Left lung (tissue), 10 donors: ENCODE data around the gene FBXO4. TPM values are rescaled to one million over a fixed set of nuclear protein-coding genes. Genes with fewer than 3 reads are reported as not detected.
"Not testable (repeated sequence)": the region's sequence is repeated elsewhere in the genome, so short reads cannot be mapped to it uniquely, and the experiment has no call there.

ENCODE experiments used
- ATAC-seq: fragments of 200-7000 bp; cut with Tn5 transposase; one replicate; pipeline ENCODE4 v1.9.1; 2020; ENCODE audit warnings: moderate library complexity
- DNase-seq, 4 donors: peaks; one replicate each; pipeline ENCODE4 v3.0.0-alpha.2; 2013 to 2020
- H3K27ac ChIP-seq, 2 donors: fragments of 200-600 bp; sonication (generic) in 1 of 2; one replicate each; pipeline versions ENCODE4 v1.5.0 to v1.8.0; 2020 to 2021
- H3K27me3 ChIP-seq, 2 donors: fragments of 200-600 bp; sonication (generic) in 1 of 2; one replicate each; pipeline versions ENCODE4 v1.5.0 to v1.8.0; 2020 to 2021
- H3K36me3 ChIP-seq, 2 donors: fragments of 200-600 bp; sonication (generic) in 1 of 2; one replicate each; pipeline versions ENCODE4 v1.5.0 to v1.8.0; 2020 to 2021
- H3K4me1 ChIP-seq, 2 donors: fragments of 200-600 bp; one replicate each; pipeline ENCODE4 v1.8.0; 2021
- H3K4me3 ChIP-seq, 2 donors: fragments of 200-600 bp; sonication (generic) in 1 of 2; one replicate each; pipeline versions ENCODE4 v1.5.0 to v1.8.0; 2020 to 2021; ENCODE audit warnings: mild to moderate bottlenecking in 1 of 2
- H3K9me3 ChIP-seq, 2 donors: fragments of 200-600 bp; sonication (generic) in 1 of 2; one replicate each; pipeline versions ENCODE4 v1.5.0 to v1.8.0; 2020 to 2021
- intact Hi-C, 2 donors: fragments of 100-400 bp; cut with DNase I; formaldehyde crosslinking; loops; one replicate each; pipeline versions ENCODE4 v1.11.2 to v1.14.2; 2022
- polyA plus RNA-seq, 6 donors: library from polyadenylated mRNA; unstranded; fragments of 120-200 nt; gene quantifications; one replicate each; pipeline ENCODE4 v1.2.1, GENCODE V29; 2013; ENCODE audit not compliant: insufficient read length in 6 of 6
- total RNA-seq, 2 donors: library from RNA; stranded (reverse); fragmentation: NEBNext Ultra II Directional; extraction: Animal tissue kit (Norgen Biotek cat#: 25700); gene quantifications; one replicate each; pipeline ENCODE4 v1.2.1, GENCODE V29; 2021
- TF ChIP-seq, protein P1 (sequence below), 2 donors: fragments of 200-600 bp; sonication (generic) in 1 of 2; IDR thresholded peaks; one replicate each; pipeline versions ENCODE4 v1.5.0 to v1.8.0; 2021; ENCODE audit warnings: antibody characterized with exemption in 2 of 2
- donor health status: DM: no; HTN: yes; CAD: no.
- donor health status: DM: no; HTN: no; CAD: no.

Gene FBXO4
- total and polyA plus RNA-seq, 8 donors: 6.4 to 23.9 (median 20.0) TPM

DNA sequence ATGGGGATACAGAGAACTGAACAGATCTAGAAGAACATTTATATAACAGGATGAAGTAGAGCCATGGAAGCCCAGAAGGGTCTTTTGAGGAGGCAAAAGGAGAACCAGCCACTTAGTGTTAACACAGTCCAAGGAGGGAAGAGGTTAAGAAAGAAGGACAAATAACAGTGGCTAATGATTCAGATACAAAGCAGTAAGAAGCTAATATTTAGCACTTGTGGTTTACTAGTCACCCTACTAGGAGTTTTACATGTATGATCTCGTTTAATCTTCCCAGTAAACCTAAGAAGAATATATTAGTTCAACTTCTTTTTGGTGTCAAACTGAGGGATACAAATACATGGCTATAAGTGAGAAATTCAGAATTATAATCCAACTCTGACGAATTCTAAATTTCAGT lies 7.7 kb downstream of the FBXO4 start:
- DNase-seq (no peak), ATAC-seq (no peak)
- Histone ChIP-seq H3K27ac (no peak overlapping the region), H3K4me3 (no peak overlapping the region), H3K4me1 (no peaks in the 10 kb centered on the region), H3K27me3 (no peaks in the 10 kb centered on the region), H3K36me3 (peaks cover 4 to 38% of the 10 kb centered on the region in 2 donors), H3K9me3 (no peaks in the 10 kb centered on the region)
- TF ChIP-seq, protein P1, sequence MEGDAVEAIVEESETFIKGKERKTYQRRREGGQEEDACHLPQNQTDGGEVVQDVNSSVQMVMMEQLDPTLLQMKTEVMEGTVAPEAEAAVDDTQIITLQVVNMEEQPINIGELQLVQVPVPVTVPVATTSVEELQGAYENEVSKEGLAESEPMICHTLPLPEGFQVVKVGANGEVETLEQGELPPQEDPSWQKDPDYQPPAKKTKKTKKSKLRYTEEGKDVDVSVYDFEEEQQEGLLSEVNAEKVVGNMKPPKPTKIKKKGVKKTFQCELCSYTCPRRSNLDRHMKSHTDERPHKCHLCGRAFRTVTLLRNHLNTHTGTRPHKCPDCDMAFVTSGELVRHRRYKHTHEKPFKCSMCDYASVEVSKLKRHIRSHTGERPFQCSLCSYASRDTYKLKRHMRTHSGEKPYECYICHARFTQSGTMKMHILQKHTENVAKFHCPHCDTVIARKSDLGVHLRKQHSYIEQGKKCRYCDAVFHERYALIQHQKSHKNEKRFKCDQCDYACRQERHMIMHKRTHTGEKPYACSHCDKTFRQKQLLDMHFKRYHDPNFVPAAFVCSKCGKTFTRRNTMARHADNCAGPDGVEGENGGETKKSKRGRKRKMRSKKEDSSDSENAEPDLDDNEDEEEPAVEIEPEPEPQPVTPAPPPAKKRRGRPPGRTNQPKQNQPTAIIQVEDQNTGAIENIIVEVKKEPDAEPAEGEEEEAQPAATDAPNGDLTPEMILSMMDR (IDR thresholded peaks at IDR 0.05): no peak
- intact Hi-C loops: no loop called here

DNA sequence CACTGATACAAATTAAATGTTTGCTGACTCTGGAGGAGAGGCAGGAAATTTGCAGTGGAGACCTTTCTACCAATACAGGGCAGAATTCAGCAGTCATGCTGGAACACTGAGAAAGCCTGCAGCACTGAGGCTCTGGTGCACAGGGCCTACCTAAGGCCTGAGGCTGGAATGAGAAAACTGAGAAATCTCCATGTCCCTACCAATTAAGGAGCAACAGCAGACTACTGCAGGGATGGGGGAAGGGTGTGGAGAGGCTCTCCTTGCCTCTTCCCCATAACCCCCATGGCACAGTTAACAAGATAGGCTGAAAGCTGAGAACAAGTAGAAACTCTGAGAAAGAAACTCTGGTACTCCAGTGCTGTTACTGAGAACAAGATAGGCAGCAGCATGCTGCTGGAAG lies 10.5 kb downstream of the FBXO4 start:
- no peaks in the 10 kb centered on the region for H3K4me1 ChIP-seq
- TF ChIP-seq, protein P1 (IDR thresholded peaks at IDR 0.05): no peak
- intact Hi-C loops: no loop called here
- no peaks in the 10 kb centered on the region for H3K27me3 ChIP-seq
- no peak overlapping the region for H3K27ac ChIP-seq
- no peaks in the 10 kb centered on the region for H3K9me3 ChIP-seq
- H3K4me3 ChIP-seq: no peak overlapping the region
- no peak for DNase-seq
- H3K36me3 ChIP-seq: peaks cover 4 to 35% of the 10 kb centered on the region in 2 donors
- ATAC-seq: no peak

DNA sequence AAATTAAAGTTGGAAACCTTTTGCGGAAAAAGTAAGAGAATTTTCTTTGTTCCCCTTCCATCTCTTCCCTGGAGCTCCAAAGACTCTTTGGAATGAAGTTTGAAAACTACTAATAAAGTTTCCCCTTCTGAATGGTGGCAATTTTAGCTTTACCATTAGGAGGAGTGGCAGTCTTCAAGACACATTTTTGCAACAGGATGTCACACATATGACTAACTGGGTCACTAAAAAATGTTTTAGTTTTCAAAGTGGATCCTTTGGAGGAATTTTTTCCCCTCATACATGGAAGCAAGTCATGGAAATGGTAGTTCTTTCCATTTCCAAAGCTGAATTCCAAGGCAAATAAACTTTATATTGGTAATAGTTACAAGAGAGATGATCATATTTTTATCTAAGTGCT lies 15.6 kb downstream of the FBXO4 start:
- Histone ChIP-seq H3K36me3 (peaks cover 0 to 5% of the 10 kb centered on the region in 2 donors), H3K4me3 (no peak overlapping the region), H3K4me1 (no peaks in the 10 kb centered on the region), H3K27me3 (no peaks in the 10 kb centered on the region), H3K27ac (no peak overlapping the region), H3K9me3 (no peaks in the 10 kb centered on the region)
- DNase-seq: no peak
- intact Hi-C loops: no loop called here
- ATAC-seq: no peak
- TF ChIP-seq, protein P1 (IDR thresholded peaks at IDR 0.05): no peak

DNA sequence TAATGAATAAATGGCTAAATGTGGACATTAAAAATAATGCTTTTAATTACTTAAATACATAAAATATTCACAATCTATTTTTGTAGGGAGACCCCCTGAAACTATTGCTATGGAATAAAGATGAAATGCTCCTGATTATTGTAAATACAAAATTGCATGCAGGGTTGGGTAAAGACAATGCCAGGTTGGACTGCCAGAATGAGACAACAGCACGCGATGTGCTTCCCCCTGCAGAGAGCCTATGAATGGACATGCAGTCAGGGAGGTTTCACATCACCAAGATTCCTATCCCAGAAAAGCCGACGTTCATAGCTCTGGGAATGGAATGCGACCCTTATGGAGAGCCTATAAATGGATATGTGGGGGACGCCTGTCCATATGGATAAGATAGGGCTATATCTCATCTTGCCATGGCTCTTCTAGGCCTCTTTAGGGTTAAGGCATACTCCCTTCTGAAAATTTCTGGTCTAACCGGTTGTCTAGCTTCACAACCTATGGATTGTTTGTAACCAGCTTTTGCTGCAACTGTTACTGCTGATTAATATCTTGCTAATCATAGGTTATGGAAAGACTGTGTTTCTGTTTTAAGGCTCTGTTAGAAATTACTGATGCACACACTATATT lies 20.4 kb downstream of the FBXO4 start:
- H3K9me3 ChIP-seq, DNase-seq, H3K27me3 ChIP-seq, ATAC-seq, H3K4me1 ChIP-seq, intact Hi-C loops, H3K36me3 ChIP-seq, H3K4me3 ChIP-seq, H3K27ac ChIP-seq: not testable (repeated sequence)

DNA sequence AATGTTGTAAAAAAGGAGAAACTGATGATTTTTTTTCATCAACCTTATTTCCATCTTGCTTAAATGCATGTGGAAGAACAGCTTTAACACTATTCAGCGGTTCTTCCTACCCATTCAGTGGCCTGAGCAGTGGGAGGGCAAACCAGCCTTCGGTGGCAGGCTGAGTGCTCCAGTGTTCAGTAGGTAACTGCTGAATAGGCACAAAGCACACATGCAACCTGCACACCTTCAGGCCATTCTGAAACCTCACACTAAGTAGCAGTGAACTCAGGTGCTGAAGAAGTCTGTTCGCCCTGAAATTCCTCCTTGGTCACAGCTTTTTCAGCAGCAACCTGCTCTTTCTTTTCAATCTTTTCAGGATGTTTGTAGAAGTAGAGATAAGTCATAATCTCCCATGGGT lies 26.1 kb downstream of the FBXO4 start:
- Histone ChIP-seq H3K4me1 (no peaks in the 10 kb centered on the region), H3K27ac (no peak overlapping the region), H3K4me3 (no peak overlapping the region), H3K36me3 (no peaks in the 10 kb centered on the region), H3K27me3 (no peaks in the 10 kb centered on the region), H3K9me3 (peaks cover 0 to 4% of the 10 kb centered on the region in 2 donors)
- ATAC-seq: no peak
- DNase-seq: no peak
- intact Hi-C loops: no loop called here
- TF ChIP-seq, protein P1 (IDR thresholded peaks at IDR 0.05): no peak

DNA sequence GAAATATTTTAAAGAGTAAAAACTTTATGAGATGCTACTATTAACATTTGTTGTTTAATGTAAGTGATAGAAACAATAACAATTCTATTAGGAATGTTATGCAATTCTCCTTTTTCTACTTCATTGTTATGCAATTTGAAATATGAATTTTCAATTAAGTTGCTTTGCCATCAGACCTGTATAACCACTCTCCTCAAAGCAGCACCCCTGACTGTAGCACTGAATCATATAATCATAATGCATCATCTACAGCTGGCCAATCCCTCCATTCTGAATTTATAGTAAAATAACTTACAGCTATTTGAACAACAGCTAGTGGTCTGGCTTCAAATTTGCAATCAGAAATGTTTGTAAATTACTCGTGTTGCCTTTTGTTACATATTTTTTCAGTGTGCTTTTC lies 29.2 kb downstream of the FBXO4 start:
- Histone ChIP-seq H3K4me1 (no peaks in the 10 kb centered on the region), H3K27me3 (no peaks in the 10 kb centered on the region), H3K27ac (no peak overlapping the region), H3K9me3 (peaks cover 0 to 28% of the 10 kb centered on the region in 2 donors), H3K36me3 (no peaks in the 10 kb centered on the region), H3K4me3 (no peak overlapping the region)
- ATAC-seq (no peak), DNase-seq (no peak)
- TF ChIP-seq, protein P1 (IDR thresholded peaks at IDR 0.05): no peak
- intact Hi-C loops: no loop called here
